HUES6 (cell line): ENCODE measurements around the gene PNMA6E.

ENCODE experiments used
- H3K27ac ChIP-seq: 2 replicates; pipeline ENCODE4 v1.7.0; 2013; ENCODE audit warnings: low read depth, mild to moderate bottlenecking, low read length, inconsistent platforms
- H3K27me3 ChIP-seq: 2 replicates; pipeline ENCODE4 v1.6.1; 2013; ENCODE audit warnings: low read length; ENCODE audit not compliant: control insufficient read depth, insufficient read depth
- H3K36me3 ChIP-seq: 2 replicates; pipeline ENCODE4 v1.6.1; 2013; ENCODE audit warnings: low read length; ENCODE audit not compliant: control insufficient read depth, insufficient read depth
- H3K4me1 ChIP-seq: 2 replicates; pipeline ENCODE4 v1.6.1; 2013; ENCODE audit warnings: low read length; ENCODE audit not compliant: control insufficient read depth, insufficient read depth
- H3K4me3 ChIP-seq: 2 replicates; pipeline ENCODE4 v1.5.1; 2013; ENCODE audit warnings: low read depth, low read length
- H3K9ac ChIP-seq: one replicate; pipeline ENCODE4 v1.6.1; 2013; ENCODE audit warnings: mild to moderate bottlenecking, low read length
- H3K9me3 ChIP-seq: 2 replicates; pipeline ENCODE4 v1.6.1; 2013; ENCODE audit warnings: low read depth, low read length; ENCODE audit not compliant: control insufficient read depth, insufficient read depth

The PNMA6E gene

GRCh38 chrX:153371256-153371655, 29.9 kb downstream of the PNMA6E start:
- Histone ChIP-seq H3K27me3 (no peaks in the 10 kb centered on the region; the same call in 1 of the 2 replicates), H3K36me3 (no peaks in the 10 kb centered on the region), H3K27ac (no peak overlapping the region), H3K9ac (no peak overlapping the region), H3K9me3 (peaks cover 18% of the 10 kb centered on the region; the same call in 1 of the 2 replicates), H3K4me1 (no peaks in the 10 kb centered on the region), H3K4me3 (no peak overlapping the region)

- Histone ChIP-seq H3K9ac (no peak overlapping the region), H3K4me1 (no peaks in the 10 kb centered on the region), H3K9me3 (peaks cover 12% of the 10 kb centered on the region; the same call in 1 of the 2 replicates), H3K36me3 (no peaks in the 10 kb centered on the region), H3K27me3 (no peaks in the 10 kb centered on the region; the same call in 1 of the 2 replicates), H3K27ac (no peak overlapping the region), H3K4me3 (no peak overlapping the region)
Measured at GRCh38 chrX:153370293-153371055, 30.7 kb downstream of the PNMA6E start.

GRCh38 chrX:153366878-153367538, 34.1 kb downstream of the PNMA6E start:
- Histone ChIP-seq H3K9ac (no peak overlapping the region), H3K36me3 (no peaks in the 10 kb centered on the region), H3K27me3 (no peaks in the 10 kb centered on the region; the same call in 1 of the 2 replicates), H3K4me3 (no peak overlapping the region), H3K27ac (no peak overlapping the region), H3K9me3 (peaks cover 8% of the 10 kb centered on the region; the same call in 1 of the 2 replicates), H3K4me1 (no peaks in the 10 kb centered on the region)

GRCh38 chrX:153366119-153366518, 35.0 kb downstream of the PNMA6E start:
- H3K9me3 ChIP-seq, result peaks cover 8% of the 10 kb centered on the region; the same call in 1 of the 2 replicates
- H3K27me3 ChIP-seq, result no peaks in the 10 kb centered on the region; the same call in 1 of the 2 replicates
- no peak overlapping the region for H3K27ac ChIP-seq
- H3K9ac ChIP-seq, result no peak overlapping the region
- no peak overlapping the region for H3K4me3 ChIP-seq
- no peaks in the 10 kb centered on the region for H3K4me1 ChIP-seq
- no peaks in the 10 kb centered on the region for H3K36me3 ChIP-seq

- H3K36me3 ChIP-seq, result no peaks in the 10 kb centered on the region
- no peaks in the 10 kb centered on the region; the same call in 1 of the 2 replicates for H3K27me3 ChIP-seq
- H3K4me3 ChIP-seq, result no peak overlapping the region
- H3K4me1 ChIP-seq, result no peaks in the 10 kb centered on the region
- H3K9ac ChIP-seq, result no peak overlapping the region
- H3K9me3 ChIP-seq, result peaks cover 10% of the 10 kb centered on the region; the same call in 1 of the 2 replicates
- H3K27ac ChIP-seq, result no peak overlapping the region
Measured at GRCh38 chrX:153365670-153366069, 35.5 kb downstream of the PNMA6E start.

GRCh38 chrX:153361781-153362397, 39.3 kb downstream of the PNMA6E start:
- Histone ChIP-seq H3K9me3 (peaks cover 32% of the 10 kb centered on the region), H3K4me3 (no peak overlapping the region), H3K9ac (no peak overlapping the region), H3K4me1 (no peaks in the 10 kb centered on the region), H3K36me3 (no peaks in the 10 kb centered on the region), H3K27me3 (no peaks in the 10 kb centered on the region; the same call in 1 of the 2 replicates), H3K27ac (no peak overlapping the region)

- no peak overlapping the region for H3K27ac ChIP-seq
- peaks cover 68% of the 10 kb centered on the region for H3K9me3 ChIP-seq
- no peaks in the 10 kb centered on the region; the same call in 1 of the 2 replicates for H3K27me3 ChIP-seq
- no peak overlapping the region for H3K9ac ChIP-seq
- H3K4me1 ChIP-seq, result peaks cover 3% of the 10 kb centered on the region; the same call in 1 of the 2 replicates
- no peak overlapping the region for H3K4me3 ChIP-seq
- no peaks in the 10 kb centered on the region for H3K36me3 ChIP-seq
Measured at GRCh38 chrX:153357877-153358276, 43.3 kb downstream of the PNMA6E start.

GRCh38 chrX:153353416-153353815, 47.7 kb downstream of the PNMA6E start:
- peaks cover 17% of the 10 kb centered on the region for H3K36me3 ChIP-seq
- peaks cover 6% of the 10 kb centered on the region; the same call in 1 of the 2 replicates for H3K4me1 ChIP-seq
- H3K9me3 ChIP-seq, result peaks cover 73% of the 10 kb centered on the region
- H3K4me3 ChIP-seq, result no peak overlapping the region
- no peak overlapping the region for H3K9ac ChIP-seq
- H3K27me3 ChIP-seq, result no peaks in the 10 kb centered on the region
- no peak overlapping the region for H3K27ac ChIP-seq

- no peak overlapping the region for H3K9ac ChIP-seq
- H3K27me3 ChIP-seq, result no peaks in the 10 kb centered on the region
- no peak overlapping the region for H3K4me3 ChIP-seq
- peaks cover 21% of the 10 kb centered on the region for H3K36me3 ChIP-seq
- no peak overlapping the region for H3K27ac ChIP-seq
- peaks cover 68% of the 10 kb centered on the region for H3K9me3 ChIP-seq
- peaks cover 6% of the 10 kb centered on the region; the same call in 1 of the 2 replicates for H3K4me1 ChIP-seq
Measured at GRCh38 chrX:153352858-153353257, 48.3 kb downstream of the PNMA6E start.

GRCh38 chrX:153351981-153352380, 49.2 kb downstream of the PNMA6E start:
- Histone ChIP-seq H3K4me1 (peaks cover 6% of the 10 kb centered on the region; the same call in 1 of the 2 replicates), H3K9ac (no peak overlapping the region), H3K27me3 (no peaks in the 10 kb centered on the region), H3K36me3 (peaks cover 30% of the 10 kb centered on the region), H3K4me3 (no peak overlapping the region), H3K9me3 (peaks cover 68% of the 10 kb centered on the region), H3K27ac (no peak overlapping the region)
